Ovary (tissue), 9 donors: Measurements from ENCODE around the gene PGLYRP2. TPM values are rescaled to one million over a fixed set of nuclear protein-coding genes. Genes with fewer than 3 reads are reported as not detected.
A peak's percentile ranks its signal among the peaks of the same experiment; 100 is the strongest.

ENCODE experiments used
- DNase-seq, 5 donors: peaks; one replicate each; pipeline ENCODE4 v3.0.0-alpha.2; 2019 to 2020
- H3K27ac ChIP-seq, 2 donors: fragments of 200-600 bp; one replicate each; pipeline versions ENCODE4 v1.5.1 to v1.8.0; 2019 to 2022
- H3K27me3 ChIP-seq: fragments of 200-600 bp; one replicate; pipeline ENCODE4 v1.8.0; 2022
- H3K36me3 ChIP-seq: fragments of 200-600 bp; sonication (generic); one replicate; pipeline ENCODE4 v1.5.1; 2019
- H3K4me1 ChIP-seq: one replicate; pipeline ENCODE4 v1.8.1; 2013; ENCODE audit warnings: mild to moderate bottlenecking, moderate library complexity; ENCODE audit not compliant: insufficient read depth
- H3K4me3 ChIP-seq: fragments of 200-600 bp; sonication (generic); one replicate; pipeline ENCODE4 v1.5.1; 2017
- H3K9me3 ChIP-seq, 2 donors: fragments of 200-600 bp in 1 of 2; sonication (generic) in 1 of 2; one replicate each; pipeline versions ENCODE4 v1.5.1 to v1.8.1; 2013 to 2019; ENCODE audit warnings: mild to moderate bottlenecking in 1 of 2, moderate library complexity in 1 of 2
- CTCF ChIP-seq, 3 donors: fragments of 450-650 bp in 2 of 3; fragments of 200-600 bp in 1 of 3; IDR thresholded peaks; one replicate each; pipeline versions ENCODE4 v1.5.1 to v1.8.0; 2016 to 2022; ENCODE audit warnings: antibody characterized with exemption in 3 of 3, mild to moderate bottlenecking in 1 of 3
- EP300 ChIP-seq: sonication (generic); formaldehyde crosslinking; IDR thresholded peaks from one replicate; pipeline ENCODE4 v1.6.1; 2017; ENCODE audit warnings: antibody characterized with exemption
- POLR2A ChIP-seq: fragments of 450-650 bp; IDR thresholded peaks from one replicate; pipeline ENCODE4 v1.6.1; 2017; ENCODE audit warnings: antibody characterized with exemption, mild to moderate bottlenecking, moderate library complexity
- WGBS, 3 donors: extraction: QIAGEN DNeasy Blood & Tissue Kit in 1 of 3; methylation state at CpG; one replicate each; pipeline versions ENCODE4 v1.1.5 to v1.1.7; 2013 to 2017; 5-methylcytosine and 5-hydroxymethylcytosine counted together
- intact Hi-C, 4 donors: fragments of 100-400 bp; cut with DNase I; formaldehyde crosslinking; loops; one replicate each; pipeline versions ENCODE4 v1.11.0 to v1.15.1; 2022 to 2023
- polyA plus RNA-seq, 2 donors: library from polyadenylated mRNA; stranded (reverse); fragments of 200-250 nt in 1 of 2; fragments of 350-450 nt in 1 of 2; fragmentation: Illumina TruSeq in 1 of 2; extraction: RNeasy Lipid Tissue Mini Kit (QIAGEN cat#74804) in 1 of 2; gene quantifications; one replicate each; pipeline ENCODE4 v1.2.3, GENCODE V29; 2013 to 2014
- total RNA-seq, 7 donors: library from RNA; depleted of rRNA in 2 of 7; stranded (reverse); fragments of >200 nt in 2 of 7; fragmentation: NEBNext Ultra II Directional in 3 of 7; extraction: Animal tissue kit (Norgen Biotek cat#: 25700) in 3 of 7; gene quantifications; one replicate each; pipeline versions ENCODE4 v1.1.0 to v1.2.4, GENCODE V29; 2016 to 2023
- donor health status: DM: no; HTN: no; CAD: no; lungs with moderate emphysema.
- donor health status: DM: no; HTN: no; CAD: no.
- donor health status: Bipolar disorder and iron deficiency.
- donor health status: DM: yes; HTN: yes; CAD: no.
- donor health status: DM: no; HTN: no; CAD: no.
- donor health status: DM: yes; HTN: yes; CAD: no.

PGLYRP2 gene
- total and polyA plus RNA-seq, 9 donors = 0.28 TPM; not detected in 8

- no peaks in the 10 kb centered on the region for H3K9me3 ChIP-seq
- WGBS, 3 donors = 95 to 97% (median 96%) methylated on average over 33 to 38 of the region's 38 CpGs
- no peak for DNase-seq
- no peak overlapping the region for H3K27ac ChIP-seq
- no peaks in the 10 kb centered on the region for H3K36me3 ChIP-seq
- peaks cover 16% of the 10 kb centered on the region for H3K4me1 ChIP-seq
- intact Hi-C loops = loop anchor here in 1 of 4 donors (10.0 kb wide), 1 partner anchor 170 kb away; no protein-coding TSS in a partner anchor
- H3K27me3 ChIP-seq = no peaks in the 10 kb centered on the region
- TF ChIP-seq EP300 (no peak), POLR2A (no peak), CTCF (IDR thresholded peaks at IDR 0.05) (no peak)
- no peak overlapping the region for H3K4me3 ChIP-seq
Observed at GRCh38 chr19:15424692-15425272, 54.5 kb downstream of the PGLYRP2 start.

- intact Hi-C loops = loop anchor here in 1 of 4 donors (10.0 kb wide), 1 partner anchor 169 kb away; no protein-coding TSS in a partner anchor
- no peaks in the 10 kb centered on the region for H3K36me3 ChIP-seq
- H3K9me3 ChIP-seq = no peaks in the 10 kb centered on the region
- WGBS, 3 donors = 90 to 96% (median 95%) methylated on average over 13 of the region's 13 CpGs
- H3K4me1 ChIP-seq = peaks cover 16% of the 10 kb centered on the region
- H3K27ac ChIP-seq = no peak overlapping the region
- no peaks in the 10 kb centered on the region for H3K27me3 ChIP-seq
- TF ChIP-seq CTCF (IDR thresholded peaks at IDR 0.05) (no peak), EP300 (no peak), POLR2A (no peak)
- no peak for DNase-seq
- no peak overlapping the region for H3K4me3 ChIP-seq
Observed at GRCh38 chr19:15424121-15424520, 55.2 kb downstream of the PGLYRP2 start.

GRCh38 chr19:15423130-15423529 is 56.2 kb downstream of the PGLYRP2 start:
- H3K36me3 ChIP-seq = no peaks in the 10 kb centered on the region
- WGBS, 3 donors = 94 to 99% (median 96%) methylated on average over 6 of the region's 6 CpGs
- no peak for DNase-seq
- no peak overlapping the region for H3K4me3 ChIP-seq
- no peaks in the 10 kb centered on the region for H3K27me3 ChIP-seq
- intact Hi-C loops = loop anchor here in 1 of 4 donors (10.0 kb wide), 1 partner anchor 168 kb away; no protein-coding TSS in a partner anchor
- H3K27ac ChIP-seq = no peak overlapping the region
- no peak for TF ChIP-seq EP300
- TF ChIP-seq CTCF (IDR thresholded peaks at IDR 0.05) = no peak
- no peak for TF ChIP-seq POLR2A
- no peaks in the 10 kb centered on the region for H3K9me3 ChIP-seq
- H3K4me1 ChIP-seq = peaks cover 16% of the 10 kb centered on the region

GRCh38 chr19:15422296-15423075 is 56.8 kb downstream of the PGLYRP2 start:
- WGBS, 3 donors = 68 to 85% (median 73%) methylated on average over 21 to 22 of the region's 22 CpGs
- Histone ChIP-seq H3K27me3 (no peaks in the 10 kb centered on the region), H3K9me3 (no peaks in the 10 kb centered on the region), H3K4me1 (peaks cover 18% of the 10 kb centered on the region), H3K4me3 (no peak overlapping the region), H3K27ac (peak overlapping the region; percentile 51 to 65), H3K36me3 (no peaks in the 10 kb centered on the region)
- no peak for DNase-seq
- intact Hi-C loops = loop anchor here in 1 of 4 donors (10.0 kb wide), 1 partner anchor 168 kb away; no protein-coding TSS in a partner anchor
- no peak for TF ChIP-seq EP300
- TF ChIP-seq CTCF (IDR thresholded peaks at IDR 0.05) = no peak
- TF ChIP-seq POLR2A = no peak
